Type B pancreatic cell (in vitro differentiated cells): ENCODE results near the gene RAI1. TPM values are rescaled to one million over a fixed set of nuclear protein-coding genes. Genes with fewer than 3 reads are reported as not detected.

Experiments used
- DNase-seq: peaks from one replicate; pipeline ENCODE4 v3.0.0; 2021; ENCODE audit warnings: mixed read lengths; ENCODE audit not compliant: unreplicated experiment; ENCODE audit errors: extremely low spot score
- H3K27ac Mint-ChIP-seq: 2 replicates; pipeline ENCODE4 v1.8.0; 2021; ENCODE audit warnings: mild to moderate bottlenecking, mixed read lengths
- H3K27me3 Mint-ChIP-seq: 2 replicates; pipeline ENCODE4 v1.8.0; 2021; ENCODE audit warnings: mixed read lengths
- H3K36me3 Mint-ChIP-seq: 2 replicates; pipeline ENCODE4 v1.8.0; 2021; ENCODE audit warnings: mixed read lengths
- H3K4me1 Mint-ChIP-seq: one replicate; pipeline ENCODE4 v1.8.0; 2021; ENCODE audit warnings: mixed read lengths; ENCODE audit not compliant: unreplicated experiment
- H3K4me3 Mint-ChIP-seq: 2 replicates; pipeline ENCODE4 v1.8.0; 2021; ENCODE audit warnings: mild to moderate bottlenecking, mixed read lengths
- H3K9me3 Mint-ChIP-seq: 2 replicates; pipeline ENCODE4 v1.8.0; 2021; ENCODE audit warnings: mixed read lengths
- CTCF ChIP-seq: fragments of 200-600 bp; sonication (generic); conservative IDR thresholded peaks from 2 replicates; pipeline ENCODE4 v1.5.0; 2021; ENCODE audit warnings: antibody characterized with exemption, mild to moderate bottlenecking
- total RNA-seq: library from RNA; stranded (reverse); gene quantifications from 2 replicates; pipeline ENCODE4 v1.2.1, GENCODE V29; 2021; ENCODE audit warnings: low replicate concordance

Gene RAI1
- total RNA-seq, 1 donor from 2014 or later, result 61.1 TPM

DNA sequence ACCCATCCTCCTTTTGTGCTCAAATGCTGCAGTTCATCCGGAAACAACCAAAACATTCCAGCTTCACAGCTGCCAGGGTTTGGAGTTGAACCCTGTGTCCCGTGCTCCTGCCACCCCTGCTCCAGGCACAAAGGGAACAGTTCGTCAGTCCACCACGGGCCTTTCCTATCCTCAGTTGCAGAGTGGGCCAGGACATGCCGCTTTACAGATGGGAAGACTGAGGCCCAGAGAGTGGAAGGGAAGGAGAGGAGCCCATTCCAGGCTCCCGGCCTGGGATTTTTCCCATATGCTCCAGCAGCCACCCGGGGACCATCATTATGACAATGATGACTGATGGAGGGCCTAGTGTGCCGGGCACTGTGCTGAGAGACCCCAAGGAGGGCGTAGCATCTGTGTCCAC, 27.6 kb downstream of the RAI1 start:
- H3K9me3 Mint-ChIP-seq, result no peaks in the 10 kb centered on the region

DNA sequence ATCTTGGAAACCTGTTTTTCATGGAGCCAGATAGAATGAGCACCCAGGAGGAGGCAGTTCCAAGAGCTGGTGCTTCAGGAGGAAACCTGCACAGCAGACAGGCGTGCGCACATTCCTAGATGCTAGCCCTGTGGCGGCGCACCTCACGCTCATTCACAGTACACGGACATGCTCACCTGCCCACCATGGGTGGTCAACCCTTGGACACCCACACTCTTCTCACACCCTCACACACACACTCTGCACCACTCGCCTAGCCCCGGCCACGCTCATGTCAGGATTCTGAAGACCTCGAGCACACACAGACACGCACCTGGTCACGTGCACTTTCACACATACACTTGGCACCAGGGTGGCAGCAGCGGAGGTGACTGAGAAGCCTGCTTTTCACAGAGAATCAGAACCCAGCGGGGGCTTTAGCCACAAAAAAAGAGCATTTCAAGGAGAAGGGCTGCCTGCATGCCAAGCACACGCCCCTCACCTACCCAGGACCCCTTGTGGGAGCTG, 28.6 kb downstream of the RAI1 start:
- H3K9me3 Mint-ChIP-seq, result no peaks in the 10 kb centered on the region
- no peaks in the 10 kb centered on the region for H3K27me3 Mint-ChIP-seq
- peak overlapping the region; percentile 60 for H3K4me3 Mint-ChIP-seq
- peaks cover 50% of the 10 kb centered on the region for H3K4me1 Mint-ChIP-seq
- no peak for TF ChIP-seq CTCF
- no peak for DNase-seq
- H3K36me3 Mint-ChIP-seq, result peaks cover 4% of the 10 kb centered on the region
- peak overlapping the region; percentile 86 for H3K27ac Mint-ChIP-seq

More for the DNA sequence above, 27.6 kb downstream of the RAI1 start:
- no peak for DNase-seq
- H3K27ac Mint-ChIP-seq, result peak overlapping the region; percentile 86
- H3K36me3 Mint-ChIP-seq, result peaks cover 4% of the 10 kb centered on the region
- H3K4me1 Mint-ChIP-seq, result peaks cover 46% of the 10 kb centered on the region
- no peaks in the 10 kb centered on the region for H3K27me3 Mint-ChIP-seq
- no peak for TF ChIP-seq CTCF
- no peak overlapping the region for H3K4me3 Mint-ChIP-seq

DNA sequence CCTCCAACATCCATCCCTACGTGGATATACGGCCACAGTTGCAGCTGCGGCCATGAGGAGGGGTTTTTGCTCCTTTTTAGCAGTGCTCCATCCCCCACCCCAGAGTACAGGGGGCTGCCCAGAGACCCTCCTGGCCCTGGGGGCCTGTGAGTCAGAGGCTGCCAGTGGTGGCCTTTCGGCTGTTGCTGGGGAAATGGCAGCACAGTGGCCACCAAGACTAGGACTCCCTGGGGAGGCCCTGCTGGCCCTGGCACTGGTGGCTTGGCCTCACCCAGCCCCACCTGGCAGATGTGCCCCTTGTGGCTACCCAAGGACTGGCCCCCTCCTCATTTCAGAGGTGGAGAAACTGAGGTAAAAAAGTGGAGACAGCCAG, 29.1 kb downstream of the RAI1 start:
- no peak for DNase-seq
- peak overlapping the region; percentile 93 for H3K27ac Mint-ChIP-seq
- peaks cover 46% of the 10 kb centered on the region for H3K4me1 Mint-ChIP-seq
- TF ChIP-seq CTCF, result no peak
- H3K36me3 Mint-ChIP-seq, result peaks cover under 1% of the 10 kb centered on the region
- H3K4me3 Mint-ChIP-seq, result no peak overlapping the region
- no peaks in the 10 kb centered on the region for H3K9me3 Mint-ChIP-seq
- no peaks in the 10 kb centered on the region for H3K27me3 Mint-ChIP-seq

- peaks cover 50% of the 10 kb centered on the region for H3K4me1 Mint-ChIP-seq
- no peaks in the 10 kb centered on the region for H3K36me3 Mint-ChIP-seq
- TF ChIP-seq CTCF, result no peak
- H3K27me3 Mint-ChIP-seq, result no peaks in the 10 kb centered on the region
- peak overlapping the region; percentile 52 for H3K4me3 Mint-ChIP-seq
- peak overlapping the region; percentile 93 for H3K27ac Mint-ChIP-seq
- no peaks in the 10 kb centered on the region for H3K9me3 Mint-ChIP-seq
- no peak for DNase-seq
Observed at GRCh38 chr17:17710728-17711541, 29.7 kb downstream of the RAI1 start.

DNA sequence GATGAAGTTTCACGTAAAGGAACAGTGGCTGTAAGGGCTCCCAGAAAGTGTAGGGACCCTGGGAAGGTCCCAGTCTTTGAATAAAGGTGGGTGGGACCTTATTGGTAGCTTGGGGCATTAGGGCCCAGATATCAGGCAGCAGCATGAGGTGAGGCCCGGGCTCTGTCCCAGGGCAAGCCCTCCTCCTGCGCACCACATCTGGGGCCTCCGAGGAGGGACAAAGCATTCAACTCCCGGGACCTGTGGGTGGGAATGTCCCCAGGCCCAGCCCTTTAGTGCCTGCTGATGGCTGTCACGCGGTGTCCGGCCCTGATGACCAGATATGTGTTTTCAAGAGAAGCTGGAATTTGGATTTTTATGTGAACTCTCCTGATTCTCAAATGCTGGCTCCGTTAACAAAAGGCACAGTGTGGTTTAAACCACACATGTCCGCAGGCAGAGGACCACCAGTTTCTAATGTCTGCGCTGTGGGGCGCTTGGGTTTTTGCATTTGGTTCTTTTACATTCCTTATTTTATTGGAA, 30.4 kb downstream of the RAI1 start:
- Mint-ChIP-seq H3K4me1 (peaks cover 50% of the 10 kb centered on the region), H3K36me3 (peaks cover 3% of the 10 kb centered on the region), H3K4me3 (peak overlapping the region; percentile 58), H3K27ac (peak overlapping the region; percentile 93), H3K9me3 (no peaks in the 10 kb centered on the region), H3K27me3 (no peaks in the 10 kb centered on the region)
- no peak for DNase-seq
- TF ChIP-seq CTCF, result no peak
